Measurements from ENCODE around the gene TOX2.

The TOX2 gene

GRCh38 chr20:44074252-44075151 is 159.8 kb downstream of the TOX2 start:
- DNase-seq (ENCODE audit: low read depth in 2 of 2, low spot score in 1 of 2), result no peak

GRCh38 chr20:44075191-44075949 is 160.7 kb downstream of the TOX2 start:
- no peak for DNase-seq (ENCODE audit: low read depth in 2 of 2, low spot score in 1 of 2)

GRCh38 chr20:44075950-44076232 is 161.2 kb downstream of the TOX2 start:
- no peak for DNase-seq (ENCODE audit: low read depth in 2 of 2, low spot score in 1 of 2)

GRCh38 chr20:44079291-44079690 is 164.6 kb downstream of the TOX2 start:
- no peak for DNase-seq (ENCODE audit: low read depth in 2 of 2, low spot score in 1 of 2)

- DNase-seq (ENCODE audit: low read depth in 2 of 2, low spot score in 1 of 2), result no peak
These were observed 165.4 kb downstream of the TOX2 start for GRCh38 chr20:44080064-44080463.

GRCh38 chr20:44080646-44081267 is 166.1 kb downstream of the TOX2 start:
- DNase-seq (ENCODE audit: low read depth in 2 of 2, low spot score in 1 of 2), result peak; percentile 48 to 68

- DNase-seq (ENCODE audit: low read depth in 2 of 2, low spot score in 1 of 2), result no peak
These were observed 166.8 kb downstream of the TOX2 start for GRCh38 chr20:44081476-44081875.

GRCh38 chr20:44081888-44082287 is 167.2 kb downstream of the TOX2 start:
- DNase-seq (ENCODE audit: low read depth in 2 of 2, low spot score in 1 of 2), result no peak

- no peak for DNase-seq (ENCODE audit: low read depth in 2 of 2, low spot score in 1 of 2)
These were observed 168.7 kb downstream of the TOX2 start for GRCh38 chr20:44083220-44083933.

- no peak for DNase-seq (ENCODE audit: low read depth in 2 of 2, low spot score in 1 of 2)
These were observed 169.8 kb downstream of the TOX2 start for GRCh38 chr20:44084439-44084838.

GRCh38 chr20:44084891-44085290 is 170.2 kb downstream of the TOX2 start:
- no peak for DNase-seq (ENCODE audit: low read depth in 2 of 2, low spot score in 1 of 2)

GRCh38 chr20:44085616-44086434 is 171.2 kb downstream of the TOX2 start:
- no peak for DNase-seq (ENCODE audit: low read depth in 2 of 2, low spot score in 1 of 2)

- no peak for DNase-seq (ENCODE audit: low read depth in 2 of 2, low spot score in 1 of 2)
These were observed 172.6 kb downstream of the TOX2 start for GRCh38 chr20:44087051-44087856.

- DNase-seq (ENCODE audit: low read depth in 2 of 2, low spot score in 1 of 2), result no peak
These were observed 173.1 kb downstream of the TOX2 start for GRCh38 chr20:44087857-44088120.

GRCh38 chr20:44089987-44090674 is 175.5 kb downstream of the TOX2 start:
- no peak for DNase-seq (ENCODE audit: low read depth in 2 of 2, low spot score in 1 of 2)

- DNase-seq (ENCODE audit: low read depth in 2 of 2, low spot score in 1 of 2), result no peak
These were observed 176.4 kb downstream of the TOX2 start for GRCh38 chr20:44091026-44091425.

GRCh38 chr20:44092551-44093248 is 178.0 kb downstream of the TOX2 start:
- no peak for DNase-seq (ENCODE audit: low read depth in 2 of 2, low spot score in 1 of 2)

GRCh38 chr20:44093249-44093582 is 178.6 kb downstream of the TOX2 start:
- no peak for DNase-seq (ENCODE audit: low read depth in 2 of 2, low spot score in 1 of 2)

GRCh38 chr20:44095831-44096230 is 181.2 kb downstream of the TOX2 start:
- no peak for DNase-seq (ENCODE audit: low read depth in 2 of 2, low spot score in 1 of 2)

Data from stimulated activated CD8-positive, alpha-beta memory T cell treated with anti-CD3 and anti-CD28 coated beads, Interleukin-4, amount 100 ng/mL, for 1 hour (primary cell).